Esophagus muscularis mucosa (tissue), 3 donors: Measurements from ENCODE around the gene ANO10.

Experiments
- POLR2A ChIP-seq: fragments of 450-650 bp; IDR thresholded peaks from one replicate; pipeline ENCODE4 v1.6.1; 2017; ENCODE audit warnings: antibody characterized with exemption, moderate library complexity, mild to moderate bottlenecking, low read depth
- TF ChIP-seq, protein P1 (sequence below), 3 experiments: fragments of 200-600 bp in 2 of 3; fragments of 450-650 bp in 1 of 3; sonication (generic) in 2 of 3; IDR thresholded peaks; one replicate each; pipeline ENCODE4 v1.5.1; 2017 to 2019; ENCODE audit warnings: antibody characterized with exemption in 3 of 3, mild to moderate bottlenecking in 2 of 3, moderate library complexity in 1 of 3

DNA sequence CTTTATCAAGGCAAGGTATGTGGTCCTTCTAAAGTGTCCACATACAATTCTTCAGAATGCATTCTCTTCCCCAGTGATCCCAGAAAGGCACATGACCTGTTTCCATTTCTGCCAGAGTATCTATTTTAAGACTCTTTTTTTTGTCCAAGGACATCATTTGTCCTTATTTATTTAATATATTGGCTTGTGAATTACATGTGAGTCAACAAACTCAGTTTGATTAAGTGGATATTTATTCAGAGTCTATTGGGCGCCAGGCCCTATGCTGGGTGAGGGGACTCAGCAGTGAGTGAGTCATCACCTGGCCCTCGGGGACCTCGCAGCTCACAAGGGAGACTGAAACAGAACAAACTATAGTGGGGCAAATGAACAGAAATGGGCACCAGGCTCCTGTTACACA, 198.7 kb downstream of the ANO10 start:
- TF ChIP-seq, protein P1, sequence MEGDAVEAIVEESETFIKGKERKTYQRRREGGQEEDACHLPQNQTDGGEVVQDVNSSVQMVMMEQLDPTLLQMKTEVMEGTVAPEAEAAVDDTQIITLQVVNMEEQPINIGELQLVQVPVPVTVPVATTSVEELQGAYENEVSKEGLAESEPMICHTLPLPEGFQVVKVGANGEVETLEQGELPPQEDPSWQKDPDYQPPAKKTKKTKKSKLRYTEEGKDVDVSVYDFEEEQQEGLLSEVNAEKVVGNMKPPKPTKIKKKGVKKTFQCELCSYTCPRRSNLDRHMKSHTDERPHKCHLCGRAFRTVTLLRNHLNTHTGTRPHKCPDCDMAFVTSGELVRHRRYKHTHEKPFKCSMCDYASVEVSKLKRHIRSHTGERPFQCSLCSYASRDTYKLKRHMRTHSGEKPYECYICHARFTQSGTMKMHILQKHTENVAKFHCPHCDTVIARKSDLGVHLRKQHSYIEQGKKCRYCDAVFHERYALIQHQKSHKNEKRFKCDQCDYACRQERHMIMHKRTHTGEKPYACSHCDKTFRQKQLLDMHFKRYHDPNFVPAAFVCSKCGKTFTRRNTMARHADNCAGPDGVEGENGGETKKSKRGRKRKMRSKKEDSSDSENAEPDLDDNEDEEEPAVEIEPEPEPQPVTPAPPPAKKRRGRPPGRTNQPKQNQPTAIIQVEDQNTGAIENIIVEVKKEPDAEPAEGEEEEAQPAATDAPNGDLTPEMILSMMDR (IDR thresholded peaks at IDR 0.05): no peak
- TF ChIP-seq POLR2A: no peak
